ENCODE results near the gene FAIM2.

The FAIM2 gene

GRCh38 chr12:49892084-49892731 lies 11.5 kb downstream of the FAIM2 start:
- Histone ChIP-seq H3K79me2 (ENCODE audit: control insufficient read depth, insufficient read depth, low read length, poor library complexity) (no peaks in the 10 kb centered on the region), H2BK5ac (ENCODE audit: low read depth, low read length, poor library complexity) (no peak overlapping the region), H3K27ac (ENCODE audit: low read depth, low read length) (no peak overlapping the region), H3K18ac (ENCODE audit: low read length) (no peak overlapping the region), H2BK120ac (ENCODE audit: insufficient read depth, low read length, poor library complexity) (no peak overlapping the region), H3K79me1 (ENCODE audit: low read length) (no peaks in the 10 kb centered on the region), H3K4ac (ENCODE audit: low read depth, low read length) (no peak overlapping the region), H3K27me3 (ENCODE audit: insufficient read depth, low read length) (no peaks in the 10 kb centered on the region), H3K4me3 (ENCODE audit: low read depth, low read length) (no peak overlapping the region), H3K9me3 (ENCODE audit: insufficient read depth, low read depth, low read length) (no peaks in the 10 kb centered on the region), H2AK5ac (ENCODE audit: low read length) (no peak overlapping the region), H3K36me3 (ENCODE audit: control insufficient read depth in 1 of 2, insufficient read depth in 2 of 2, low read length in 2 of 2) (no peaks in the 10 kb centered on the region), H2AFZ (ENCODE audit: insufficient read depth, low read length, poor library complexity) (no peak overlapping the region), H3K4me2 (ENCODE audit: low read length) (no peak overlapping the region), H3K4me1 (ENCODE audit: control insufficient read depth in 1 of 2, insufficient read depth in 2 of 2, low read length in 2 of 2) (no peaks in the 10 kb centered on the region), H4K8ac (ENCODE audit: low read depth, low read length) (no peak overlapping the region), H3K14ac (ENCODE audit: low read length) (no peak overlapping the region), H4K12ac (ENCODE audit: low read depth, low read length) (no peak overlapping the region), H3K23ac (ENCODE audit: low read length) (no peak overlapping the region), H4K91ac (ENCODE audit: low read depth, low read length) (no peak overlapping the region), H2BK12ac (ENCODE audit: low read length) (no peak overlapping the region), H3K9ac (ENCODE audit: low read length) (no peak overlapping the region)
- DNase-seq: no peak
- no CpG with 5 or more reads among the region's 10 CpGs for WGBS (ENCODE audit: extremely low coverage, insufficient coverage, insufficient read length)

DNA sequence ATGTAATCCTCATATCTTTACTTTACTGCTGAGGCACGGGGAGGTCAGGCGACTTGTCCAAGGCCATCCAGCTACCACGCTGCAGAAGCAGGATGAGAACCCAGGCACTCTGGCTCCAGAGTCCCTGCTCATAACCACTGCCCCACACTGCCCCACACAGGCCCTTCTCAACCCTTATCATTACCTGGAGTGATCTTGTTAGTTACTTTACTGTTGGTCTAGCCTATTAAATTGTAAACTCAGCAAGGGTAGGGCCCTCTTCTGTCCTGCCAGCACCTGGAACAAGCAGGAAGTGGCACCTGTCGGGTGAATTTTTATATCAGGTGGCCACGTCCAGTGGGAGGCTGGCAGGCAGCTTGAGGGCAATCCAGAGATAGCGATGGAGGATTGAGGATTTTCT lies 12.2 kb downstream of the FAIM2 start:
- H3K79me1 ChIP-seq (ENCODE audit: low read length): no peaks in the 10 kb centered on the region
- no peaks in the 10 kb centered on the region for H3K79me2 ChIP-seq (ENCODE audit: control insufficient read depth, insufficient read depth, low read length, poor library complexity)
- H3K4ac ChIP-seq (ENCODE audit: low read depth, low read length): no peak overlapping the region
- no peak overlapping the region for H3K4me2 ChIP-seq (ENCODE audit: low read length)
- H3K27me3 ChIP-seq (ENCODE audit: insufficient read depth, low read length): no peaks in the 10 kb centered on the region
- no peaks in the 10 kb centered on the region for H3K4me1 ChIP-seq (ENCODE audit: control insufficient read depth in 1 of 2, insufficient read depth in 2 of 2, low read length in 2 of 2)
- no peaks in the 10 kb centered on the region for H3K9me3 ChIP-seq (ENCODE audit: insufficient read depth, low read depth, low read length)
- WGBS (ENCODE audit: extremely low coverage, insufficient coverage, insufficient read length): no CpG with 5 or more reads among the region's 6 CpGs
- no peak overlapping the region for H2BK12ac ChIP-seq (ENCODE audit: low read length)
- H2AK5ac ChIP-seq (ENCODE audit: low read length): no peak overlapping the region
- no peak overlapping the region for H3K4me3 ChIP-seq (ENCODE audit: low read depth, low read length)
- no peak overlapping the region for H2BK5ac ChIP-seq (ENCODE audit: low read depth, low read length, poor library complexity)
- no peak for DNase-seq
- no peak overlapping the region for H3K9ac ChIP-seq (ENCODE audit: low read length)
- H3K18ac ChIP-seq (ENCODE audit: low read length): no peak overlapping the region
- no peak overlapping the region for H2BK120ac ChIP-seq (ENCODE audit: insufficient read depth, low read length, poor library complexity)
- H3K14ac ChIP-seq (ENCODE audit: low read length): no peak overlapping the region
- no peak overlapping the region for H3K23ac ChIP-seq (ENCODE audit: low read length)
- H2AFZ ChIP-seq (ENCODE audit: insufficient read depth, low read length, poor library complexity): no peak overlapping the region
- H4K12ac ChIP-seq (ENCODE audit: low read depth, low read length): no peak overlapping the region
- no peak overlapping the region for H4K8ac ChIP-seq (ENCODE audit: low read depth, low read length)
- H4K91ac ChIP-seq (ENCODE audit: low read depth, low read length): no peak overlapping the region
- H3K36me3 ChIP-seq (ENCODE audit: control insufficient read depth in 1 of 2, insufficient read depth in 2 of 2, low read length in 2 of 2): no peaks in the 10 kb centered on the region
- no peak overlapping the region for H3K27ac ChIP-seq (ENCODE audit: low read depth, low read length)

DNA sequence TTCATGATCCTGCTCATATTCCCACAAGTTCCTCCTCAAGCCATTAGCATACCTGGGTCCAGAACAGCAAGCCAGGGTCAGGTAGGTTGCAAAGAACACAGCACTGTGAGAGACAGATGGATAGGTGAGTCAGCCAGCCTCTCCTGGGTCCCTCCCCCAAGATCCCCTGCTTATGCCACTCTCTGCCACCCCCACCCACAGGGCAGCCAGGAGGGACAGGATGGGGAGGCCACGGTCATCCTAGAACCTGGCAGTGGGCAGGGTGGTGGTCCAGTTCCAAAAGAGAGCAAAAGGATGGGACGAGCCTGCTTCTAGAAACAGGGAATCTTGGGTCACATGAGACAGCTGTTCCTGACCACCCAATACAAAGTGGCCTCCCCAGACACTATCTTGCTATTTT lies 12.7 kb downstream of the FAIM2 start:
- no peak overlapping the region for H3K4ac ChIP-seq (ENCODE audit: low read depth, low read length)
- H2AK5ac ChIP-seq (ENCODE audit: low read length): no peak overlapping the region
- no peak overlapping the region for H3K18ac ChIP-seq (ENCODE audit: low read length)
- no peaks in the 10 kb centered on the region for H3K4me1 ChIP-seq (ENCODE audit: control insufficient read depth in 1 of 2, insufficient read depth in 2 of 2, low read length in 2 of 2)
- H3K4me3 ChIP-seq (ENCODE audit: low read depth, low read length): no peak overlapping the region
- no peak overlapping the region for H4K12ac ChIP-seq (ENCODE audit: low read depth, low read length)
- no peaks in the 10 kb centered on the region for H3K79me1 ChIP-seq (ENCODE audit: low read length)
- no peak overlapping the region for H3K9ac ChIP-seq (ENCODE audit: low read length)
- no peaks in the 10 kb centered on the region for H3K36me3 ChIP-seq (ENCODE audit: control insufficient read depth in 1 of 2, insufficient read depth in 2 of 2, low read length in 2 of 2)
- H2BK5ac ChIP-seq (ENCODE audit: low read depth, low read length, poor library complexity): no peak overlapping the region
- H3K23ac ChIP-seq (ENCODE audit: low read length): no peak overlapping the region
- WGBS (ENCODE audit: extremely low coverage, insufficient coverage, insufficient read length): no CpG with 5 or more reads among the region's 2 CpGs
- no peak overlapping the region for H3K4me2 ChIP-seq (ENCODE audit: low read length)
- no peak overlapping the region for H2AFZ ChIP-seq (ENCODE audit: insufficient read depth, low read length, poor library complexity)
- H3K27me3 ChIP-seq (ENCODE audit: insufficient read depth, low read length): no peaks in the 10 kb centered on the region
- no peak overlapping the region for H4K91ac ChIP-seq (ENCODE audit: low read depth, low read length)
- H3K27ac ChIP-seq (ENCODE audit: low read depth, low read length): no peak overlapping the region
- DNase-seq: no peak
- no peak overlapping the region for H3K14ac ChIP-seq (ENCODE audit: low read length)
- no peaks in the 10 kb centered on the region for H3K79me2 ChIP-seq (ENCODE audit: control insufficient read depth, insufficient read depth, low read length, poor library complexity)
- no peak overlapping the region for H4K8ac ChIP-seq (ENCODE audit: low read depth, low read length)
- no peak overlapping the region for H2BK12ac ChIP-seq (ENCODE audit: low read length)
- H3K9me3 ChIP-seq (ENCODE audit: insufficient read depth, low read depth, low read length): no peaks in the 10 kb centered on the region
- no peak overlapping the region for H2BK120ac ChIP-seq (ENCODE audit: insufficient read depth, low read length, poor library complexity)

GRCh38 chr12:49890096-49890461 lies 13.6 kb downstream of the FAIM2 start:
- Histone ChIP-seq H3K4ac (ENCODE audit: low read depth, low read length) (no peak overlapping the region), H4K12ac (ENCODE audit: low read depth, low read length) (no peak overlapping the region), H3K27ac (ENCODE audit: low read depth, low read length) (no peak overlapping the region), H2AFZ (ENCODE audit: insufficient read depth, low read length, poor library complexity) (no peak overlapping the region), H3K79me1 (ENCODE audit: low read length) (no peaks in the 10 kb centered on the region), H4K8ac (ENCODE audit: low read depth, low read length) (no peak overlapping the region), H3K9ac (ENCODE audit: low read length) (no peak overlapping the region), H2BK5ac (ENCODE audit: low read depth, low read length, poor library complexity) (no peak overlapping the region), H3K36me3 (ENCODE audit: control insufficient read depth in 1 of 2, insufficient read depth in 2 of 2, low read length in 2 of 2) (no peaks in the 10 kb centered on the region), H3K14ac (ENCODE audit: low read length) (no peak overlapping the region), H4K91ac (ENCODE audit: low read depth, low read length) (no peak overlapping the region), H3K18ac (ENCODE audit: low read length) (no peak overlapping the region), H3K4me2 (ENCODE audit: low read length) (no peak overlapping the region), H3K9me3 (ENCODE audit: insufficient read depth, low read depth, low read length) (no peaks in the 10 kb centered on the region), H3K27me3 (ENCODE audit: insufficient read depth, low read length) (no peaks in the 10 kb centered on the region), H2BK120ac (ENCODE audit: insufficient read depth, low read length, poor library complexity) (no peak overlapping the region), H3K79me2 (ENCODE audit: control insufficient read depth, insufficient read depth, low read length, poor library complexity) (no peaks in the 10 kb centered on the region), H3K4me3 (ENCODE audit: low read depth, low read length) (no peak overlapping the region), H2AK5ac (ENCODE audit: low read length) (no peak overlapping the region), H2BK12ac (ENCODE audit: low read length) (no peak overlapping the region), H3K4me1 (ENCODE audit: control insufficient read depth in 1 of 2, insufficient read depth in 2 of 2, low read length in 2 of 2) (no peaks in the 10 kb centered on the region), H3K23ac (ENCODE audit: low read length) (no peak overlapping the region)
- WGBS (ENCODE audit: extremely low coverage, insufficient coverage, insufficient read length): no CpG with 5 or more reads among the region's 4 CpGs
- DNase-seq: no peak
